Esophagus muscularis mucosa (tissue), 4 donors: Measurements from ENCODE around the gene WDFY4. TPM values are rescaled to one million over a fixed set of nuclear protein-coding genes. Genes with fewer than 3 reads are reported as not detected.

Source experiments
- DNase-seq: peaks from one replicate; pipeline ENCODE4 v3.0.0-alpha.2; 2017; ENCODE audit errors: extremely low spot score
- H3K27ac ChIP-seq, 4 donors: fragments of 200-600 bp; sonication (generic); replicated peaks in 1 of 4; 1 replicate in 3 of 4; 2 replicates in 1 of 4; pipeline ENCODE4 v1.5.1; 2016 to 2019; ENCODE audit warnings: mild to moderate bottlenecking in 1 of 4
- H3K27me3 ChIP-seq, 4 donors: fragments of 200-600 bp; sonication (generic); one replicate each; pipeline versions ENCODE4 v1.5.1 to v1.6.0; 2016 to 2019
- H3K36me3 ChIP-seq, 4 donors: fragments of 200-600 bp; sonication (generic); one replicate each; pipeline ENCODE4 v1.5.1; 2016 to 2019
- H3K4me1 ChIP-seq, 4 donors: fragments of 200-600 bp; sonication (generic); one replicate each; pipeline ENCODE4 v1.5.1; 2016 to 2019
- H3K4me3 ChIP-seq, 4 donors: fragments of 200-600 bp; sonication (generic); 1 replicate in 2 of 4; 2 replicates in 2 of 4; pipeline ENCODE4 v1.5.1; 2016 to 2019; ENCODE audit warnings: mild to moderate bottlenecking in 4 of 4, moderate library complexity in 1 of 4
- H3K9me3 ChIP-seq, 4 donors: fragments of 200-600 bp; sonication (generic); 1 replicate in 3 of 4; 2 replicates in 1 of 4; pipeline ENCODE4 v1.5.1; 2016 to 2019
- EP300 ChIP-seq: sonication (generic); formaldehyde crosslinking; IDR thresholded peaks from one replicate; pipeline ENCODE4 v1.6.1; 2017; ENCODE audit warnings: antibody characterized with exemption
- POLR2A ChIP-seq: fragments of 450-650 bp; IDR thresholded peaks from one replicate; pipeline ENCODE4 v1.6.1; 2017; ENCODE audit warnings: antibody characterized with exemption, moderate library complexity, mild to moderate bottlenecking, low read depth
- POLR2AphosphoS5 ChIP-seq, 2 donors: sonication (generic); formaldehyde crosslinking; IDR thresholded peaks; one replicate each; pipeline ENCODE4 v1.6.1; 2017; ENCODE audit warnings: antibody characterized with exemption in 2 of 2
- WGBS: methylation state at CpG from one replicate; pipeline ENCODE4 v1.1.5; 2018; 5-methylcytosine and 5-hydroxymethylcytosine counted together
- intact Hi-C: fragments of 100-400 bp; cut with DNase I; formaldehyde crosslinking; loops from one replicate; pipeline ENCODE4 v1.15.1; 2023
- total RNA-seq, 4 donors: library from RNA; depleted of rRNA; stranded (reverse); fragments of >200 nt; gene quantifications; one replicate each; pipeline versions ENCODE4 v1.1.0 to v1.2.1, GENCODE V29; 2016
- TF ChIP-seq, protein P1 (sequence below), 3 experiments: fragments of 200-600 bp in 2 of 3; fragments of 450-650 bp in 1 of 3; sonication (generic) in 2 of 3; IDR thresholded peaks; one replicate each; pipeline ENCODE4 v1.5.1; 2017 to 2019; ENCODE audit warnings: antibody characterized with exemption in 3 of 3, mild to moderate bottlenecking in 2 of 3, moderate library complexity in 1 of 3

The WDFY4 gene
- total RNA-seq, 4 donors from 2014 or later, result 2.3 to 7.3 (median 5.2) TPM

DNA sequence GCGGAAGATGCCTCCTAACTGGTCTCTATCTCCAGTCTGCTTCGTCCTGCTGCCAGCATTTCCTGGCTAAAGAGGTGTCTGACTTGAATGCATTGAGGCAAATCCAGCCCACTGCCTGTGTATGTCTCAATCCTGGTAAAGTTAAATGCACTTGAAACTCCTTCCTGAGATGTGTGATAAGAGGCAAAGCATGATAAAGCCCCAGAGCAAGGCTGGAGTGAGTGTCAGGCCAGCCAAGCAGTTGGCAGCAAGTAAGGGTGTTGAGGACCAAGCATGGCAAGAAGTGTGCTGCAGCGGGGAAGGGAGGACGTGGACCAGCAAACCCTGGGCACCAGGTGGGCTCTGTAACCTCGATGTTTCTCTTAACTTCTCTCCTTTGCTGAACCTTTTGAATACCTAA, 225.9 kb downstream of the WDFY4 start:
- no peak overlapping the region for H3K4me3 ChIP-seq
- H3K9me3 ChIP-seq, result no peaks in the 10 kb centered on the region
- intact Hi-C loops, result no loop called here
- 94% methylated on average over 5 of the region's 5 CpGs for WGBS
- no peak for DNase-seq
- no peak overlapping the region for H3K27ac ChIP-seq
- no peaks in the 10 kb centered on the region for H3K27me3 ChIP-seq
- no peaks in the 10 kb centered on the region for H3K4me1 ChIP-seq
- TF ChIP-seq, protein P1, sequence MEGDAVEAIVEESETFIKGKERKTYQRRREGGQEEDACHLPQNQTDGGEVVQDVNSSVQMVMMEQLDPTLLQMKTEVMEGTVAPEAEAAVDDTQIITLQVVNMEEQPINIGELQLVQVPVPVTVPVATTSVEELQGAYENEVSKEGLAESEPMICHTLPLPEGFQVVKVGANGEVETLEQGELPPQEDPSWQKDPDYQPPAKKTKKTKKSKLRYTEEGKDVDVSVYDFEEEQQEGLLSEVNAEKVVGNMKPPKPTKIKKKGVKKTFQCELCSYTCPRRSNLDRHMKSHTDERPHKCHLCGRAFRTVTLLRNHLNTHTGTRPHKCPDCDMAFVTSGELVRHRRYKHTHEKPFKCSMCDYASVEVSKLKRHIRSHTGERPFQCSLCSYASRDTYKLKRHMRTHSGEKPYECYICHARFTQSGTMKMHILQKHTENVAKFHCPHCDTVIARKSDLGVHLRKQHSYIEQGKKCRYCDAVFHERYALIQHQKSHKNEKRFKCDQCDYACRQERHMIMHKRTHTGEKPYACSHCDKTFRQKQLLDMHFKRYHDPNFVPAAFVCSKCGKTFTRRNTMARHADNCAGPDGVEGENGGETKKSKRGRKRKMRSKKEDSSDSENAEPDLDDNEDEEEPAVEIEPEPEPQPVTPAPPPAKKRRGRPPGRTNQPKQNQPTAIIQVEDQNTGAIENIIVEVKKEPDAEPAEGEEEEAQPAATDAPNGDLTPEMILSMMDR (IDR thresholded peaks at IDR 0.05), result no peak
- TF ChIP-seq POLR2AphosphoS5 (IDR thresholded peaks at IDR 0.05) (no peak), EP300 (no peak), POLR2A (no peak)
- no peaks in the 10 kb centered on the region for H3K36me3 ChIP-seq

DNA sequence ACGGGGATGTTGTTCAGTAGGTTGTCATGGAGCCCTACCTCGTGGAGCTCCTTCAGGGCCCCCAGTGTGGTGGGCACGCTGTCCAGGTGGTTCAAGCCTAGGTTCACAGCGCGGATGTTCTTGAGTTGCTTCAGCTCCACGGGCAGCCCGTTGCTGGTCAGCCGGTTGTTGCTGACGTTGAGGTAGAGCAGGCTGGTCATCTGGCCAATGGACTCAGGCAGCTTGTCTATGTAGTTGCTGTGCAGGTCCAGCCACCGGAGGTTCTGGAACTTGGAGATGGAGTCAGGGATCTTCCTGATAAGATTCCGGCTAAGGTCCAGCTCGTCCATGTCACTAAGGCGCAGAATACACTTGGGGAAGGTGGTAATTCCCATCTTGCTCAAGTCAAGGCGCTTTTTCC, 229.0 kb downstream of the WDFY4 start:
- Histone ChIP-seq H3K36me3 (no peaks in the 10 kb centered on the region), H3K9me3 (no peaks in the 10 kb centered on the region), H3K4me3 (no peak overlapping the region), H3K27me3 (no peaks in the 10 kb centered on the region), H3K27ac (no peak overlapping the region), H3K4me1 (no peaks in the 10 kb centered on the region)
- WGBS, result 95% methylated on average over 14 of the region's 14 CpGs
- intact Hi-C loops, result no loop called here
- TF ChIP-seq, protein P1 (IDR thresholded peaks at IDR 0.05), result no peak
- DNase-seq, result no peak

- intact Hi-C loops, result no loop called here
- Histone ChIP-seq H3K27ac (no peak overlapping the region), H3K9me3 (no peaks in the 10 kb centered on the region), H3K27me3 (no peaks in the 10 kb centered on the region), H3K4me3 (no peak overlapping the region), H3K4me1 (no peaks in the 10 kb centered on the region), H3K36me3 (no peaks in the 10 kb centered on the region)
- no peak for DNase-seq
- no CpG with 5 or more reads among the region's 3 CpGs for WGBS
- TF ChIP-seq POLR2A, result no peak
- no peak for TF ChIP-seq EP300
- no peak for TF ChIP-seq POLR2AphosphoS5 (IDR thresholded peaks at IDR 0.05)
- TF ChIP-seq, protein P1 (IDR thresholded peaks at IDR 0.05), result no peak
Observed at GRCh38 chr10:48923748-48924147, 239.1 kb downstream of the WDFY4 start.

- whole genome bisulfite sequencing, result 94% methylated on average over 4 of the region's 4 CpGs
- no peak for DNase-seq
- H3K4me3 ChIP-seq, result no peak overlapping the region
- intact Hi-C loops, result no loop called here
- TF ChIP-seq POLR2AphosphoS5 (IDR thresholded peaks at IDR 0.05), result no peak
- TF ChIP-seq EP300, result no peak
- TF ChIP-seq, protein P1 (IDR thresholded peaks at IDR 0.05), result no peak
- H3K9me3 ChIP-seq, result no peaks in the 10 kb centered on the region
- H3K27me3 ChIP-seq, result no peaks in the 10 kb centered on the region
- H3K4me1 ChIP-seq, result no peaks in the 10 kb centered on the region
- no peaks in the 10 kb centered on the region for H3K36me3 ChIP-seq
- no peak overlapping the region for H3K27ac ChIP-seq
Observed at GRCh38 chr10:48924988-48925387, 240.3 kb downstream of the WDFY4 start.

DNA sequence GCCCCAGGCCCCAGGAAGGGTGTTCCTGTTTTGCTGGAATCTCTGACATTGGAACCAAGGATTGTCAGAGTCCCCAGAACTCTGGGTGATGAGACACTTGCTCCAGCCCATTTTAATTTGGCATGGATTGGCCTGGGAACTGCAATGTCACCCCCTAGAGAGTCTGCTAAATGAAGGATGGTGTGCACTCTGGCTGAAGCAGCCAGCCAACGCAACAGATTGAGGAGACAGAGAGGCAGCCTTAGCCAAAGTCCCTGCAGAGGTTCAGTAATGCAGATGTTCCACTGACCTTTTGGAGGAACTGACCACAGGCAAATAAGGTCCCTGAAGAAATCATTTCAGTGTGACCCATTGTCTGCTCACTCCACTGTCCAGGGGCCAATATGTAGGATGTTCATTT, 241.6 kb downstream of the WDFY4 start:
- no peaks in the 10 kb centered on the region for H3K9me3 ChIP-seq
- H3K36me3 ChIP-seq, result no peaks in the 10 kb centered on the region
- intact Hi-C loops, result no loop called here
- TF ChIP-seq, protein P1 (IDR thresholded peaks at IDR 0.05), result no peak
- no peak for TF ChIP-seq POLR2AphosphoS5 (IDR thresholded peaks at IDR 0.05)
- TF ChIP-seq POLR2A, result no peak
- no peak for TF ChIP-seq EP300
- WGBS, result 71% methylated on average over 1 of the region's 1 CpG
- H3K27ac ChIP-seq, result no peak overlapping the region
- H3K4me1 ChIP-seq, result no peaks in the 10 kb centered on the region
- DNase-seq, result no peak
- H3K4me3 ChIP-seq, result no peak overlapping the region
- no peaks in the 10 kb centered on the region for H3K27me3 ChIP-seq
